ENCODE results near the gene ELF2. TPM values are rescaled to one million over a fixed set of nuclear protein-coding genes. Genes with fewer than 3 reads are reported as not detected.
"Not testable (repeated sequence)": the region's sequence is repeated elsewhere in the genome, so short reads cannot be mapped to it uniquely, and the experiment has no call there.

The ELF2 gene
- total and polyA plus RNA-seq, 8 donors: 9.0 to 31.6 (median 18.7) TPM

GRCh38 chr4:139167774-139168444, 9.1 kb downstream of the ELF2 start:
- ATAC-seq: peak; percentile 60 to 86 (median 82)
- WGBS, 2 donors: 43 to 51% methylated on average over 5 of the region's 5 CpGs

GRCh38 chr4:139164731-139165130, 12.3 kb downstream of the ELF2 start:
- Histone ChIP-seq H3K4me3 (no peak overlapping the region), H3K9me3 (no peaks in the 10 kb centered on the region), H3K27ac (no peak overlapping the region), H3K36me3 (no peaks in the 10 kb centered on the region), H3K4me1 (peaks cover 0 to 13% (median 7%) of the 10 kb centered on the region in 3 donors), H3K27me3 (no peaks in the 10 kb centered on the region)
- ATAC-seq: no peak
- FAIRE-seq: no peak
- DNase-seq: no peak
- TF ChIP-seq CTCF (IDR thresholded peaks at IDR 0.05): no peak
- WGBS, 2 donors: 84 to 91% methylated on average over 1 of the region's 1 CpG
- intact Hi-C loops (cut with DNase I): loop anchor here in 1 of 3 donors (10.0 kb wide), 1 partner anchor 50 kb away; no protein-coding TSS in a partner anchor

More at GRCh38 chr4:139167774-139168444, 9.1 kb downstream of the ELF2 start:
- no peak overlapping the region for H3K4me3 ChIP-seq
- peak in 2 of 4 donors; percentile 21 to 25 for TF ChIP-seq CTCF (IDR thresholded peaks at IDR 0.05)
- peak; percentile 63 for FAIRE-seq
- H3K27ac ChIP-seq: no peak overlapping the region
- intact Hi-C loops (cut with DNase I): loop anchor here in 1 of 3 donors (10.0 kb wide), 1 partner anchor 53 kb away; no protein-coding TSS in a partner anchor
- H3K36me3 ChIP-seq: no peaks in the 10 kb centered on the region
- H3K9me3 ChIP-seq: no peaks in the 10 kb centered on the region
- H3K4me1 ChIP-seq: peaks cover 0 to 19% (median 7%) of the 10 kb centered on the region in 3 donors
- H3K27me3 ChIP-seq: no peaks in the 10 kb centered on the region
- no peak for DNase-seq

- no peaks in the 10 kb centered on the region for H3K9me3 ChIP-seq
- FAIRE-seq (no peak), ATAC-seq (no peak), DNase-seq (no peak)
- H3K27ac ChIP-seq: no peak overlapping the region
- peaks cover 0 to 13% (median 7%) of the 10 kb centered on the region in 3 donors for H3K4me1 ChIP-seq
- intact Hi-C loops (cut with DNase I): loop anchor here in 1 of 3 donors (10.0 kb wide), 1 partner anchor 49 kb away; no protein-coding TSS in a partner anchor
- WGBS, 2 donors: 97 to 100% methylated on average over 2 of the region's 2 CpGs
- TF ChIP-seq CTCF (IDR thresholded peaks at IDR 0.05): no peak
- H3K4me3 ChIP-seq: no peak overlapping the region
- H3K36me3 ChIP-seq: no peaks in the 10 kb centered on the region
- no peaks in the 10 kb centered on the region for H3K27me3 ChIP-seq
Observed at GRCh38 chr4:139163806-139164206, 13.2 kb downstream of the ELF2 start.

- H3K4me3 ChIP-seq; H3K27me3 ChIP-seq; H3K4me1 ChIP-seq; FAIRE-seq; H3K36me3 ChIP-seq; H3K27ac ChIP-seq; intact Hi-C loops (cut with DNase I); DNase-seq; ATAC-seq; H3K9me3 ChIP-seq: not testable (repeated sequence)
- WGBS, 2 donors: 87 to 88% methylated on average over 9 of the region's 9 CpGs
Observed at GRCh38 chr4:139157977-139158376, 19.0 kb downstream of the ELF2 start.

- FAIRE-seq (no peak), DNase-seq (no peak), ATAC-seq (no peak)
- Histone ChIP-seq H3K9me3 (no peaks in the 10 kb centered on the region), H3K27me3 (no peaks in the 10 kb centered on the region), H3K27ac (no peak overlapping the region), H3K4me1 (no peaks in the 10 kb centered on the region), H3K36me3 (no peaks in the 10 kb centered on the region), H3K4me3 (no peak overlapping the region)
- 89 to 91% methylated on average over 5 of the region's 5 CpGs for WGBS, 2 donors
- TF ChIP-seq CTCF (IDR thresholded peaks at IDR 0.05): no peak
- intact Hi-C loops (cut with DNase I): no loop called here
Observed at GRCh38 chr4:139154952-139155557, 22.0 kb downstream of the ELF2 start.
